GM21360 (cell line): ENCODE data around the gene LRRC32.
A peak's percentile ranks its signal among the peaks of the same experiment; 100 is the strongest.

Experiments used
- ATAC-seq: cut with Tn5 transposase; IDR thresholded peaks from one replicate; pipeline ENCODE4 v1.9.1; 2021; ENCODE audit warnings: mild to moderate bottlenecking, moderate library complexity; ENCODE audit not compliant: unreplicated experiment

Gene LRRC32

DNA sequence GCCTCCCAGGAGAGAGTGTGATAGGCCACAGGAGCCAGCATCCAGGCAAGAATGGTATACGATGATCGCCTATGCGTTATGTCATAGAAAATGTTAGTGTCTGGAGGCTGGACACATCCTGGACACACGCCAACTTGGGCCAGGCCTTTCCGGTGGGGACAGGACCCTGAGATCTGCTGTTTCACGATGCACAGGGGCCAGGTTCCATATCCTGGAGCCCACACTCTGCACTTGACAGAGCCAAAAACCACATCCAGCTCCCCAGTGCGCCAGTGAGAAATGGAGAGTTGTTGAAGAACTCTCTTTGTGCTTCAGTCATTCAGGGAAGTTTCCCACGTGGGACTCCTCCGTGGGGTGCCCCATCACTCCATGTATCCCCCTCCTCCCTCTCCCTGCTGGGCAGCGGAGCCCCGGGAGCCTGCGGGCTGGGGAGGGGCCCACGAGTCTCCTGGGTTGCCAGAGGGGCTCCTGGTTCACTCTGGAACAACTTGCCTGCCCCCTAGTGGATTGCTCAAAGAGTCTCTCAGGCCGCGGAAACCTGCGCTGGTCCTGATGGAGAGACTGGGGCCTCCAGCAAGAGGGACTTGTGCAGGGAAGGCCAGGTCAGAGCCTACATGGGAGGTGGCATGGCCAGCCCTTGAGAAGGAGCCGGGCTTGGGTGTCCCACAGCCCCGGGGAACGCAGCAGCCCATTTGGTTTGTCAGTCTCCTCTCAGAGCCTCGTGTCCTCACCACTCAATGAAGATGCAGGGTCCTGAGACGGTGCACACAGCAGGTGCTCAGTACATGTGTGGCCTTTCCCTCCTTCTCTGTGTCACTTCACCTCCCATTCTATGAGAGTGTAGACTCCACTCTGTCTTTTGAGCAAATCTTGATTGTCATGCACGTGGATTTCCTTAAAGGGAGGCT is 10.2 kb upstream of the LRRC32 start:
- ATAC-seq = no peak

DNA sequence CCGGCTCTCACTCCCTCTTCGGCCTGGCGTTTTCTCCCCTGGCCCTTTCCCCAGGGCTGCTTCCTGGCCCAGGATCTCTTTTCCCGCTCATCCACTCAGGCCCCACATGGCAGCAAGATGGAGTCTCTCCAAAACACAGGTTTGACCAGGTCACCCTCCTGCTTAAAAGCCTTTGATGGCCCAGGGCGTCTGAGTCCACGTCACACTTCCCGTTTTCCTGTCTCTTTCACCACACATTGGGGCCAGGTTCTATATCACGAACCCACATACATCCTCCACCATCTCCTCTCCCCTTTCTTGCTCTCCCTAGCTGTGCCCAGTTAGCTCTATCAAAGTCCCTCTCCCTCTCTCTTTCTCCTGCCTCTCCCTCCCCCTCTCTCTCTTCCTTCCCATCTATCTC is 7.8 kb upstream of the LRRC32 start:
- ATAC-seq = no peak

- ATAC-seq = no peak
These were observed 6.9 kb upstream of the LRRC32 start for GRCh38 chr11:76677458-76677765.

- no peak for ATAC-seq
These were observed 6.3 kb upstream of the LRRC32 start for GRCh38 chr11:76676636-76677457.

GRCh38 chr11:76674517-76675400 is 4.2 kb upstream of the LRRC32 start:
- peak; percentile 43 for ATAC-seq

DNA sequence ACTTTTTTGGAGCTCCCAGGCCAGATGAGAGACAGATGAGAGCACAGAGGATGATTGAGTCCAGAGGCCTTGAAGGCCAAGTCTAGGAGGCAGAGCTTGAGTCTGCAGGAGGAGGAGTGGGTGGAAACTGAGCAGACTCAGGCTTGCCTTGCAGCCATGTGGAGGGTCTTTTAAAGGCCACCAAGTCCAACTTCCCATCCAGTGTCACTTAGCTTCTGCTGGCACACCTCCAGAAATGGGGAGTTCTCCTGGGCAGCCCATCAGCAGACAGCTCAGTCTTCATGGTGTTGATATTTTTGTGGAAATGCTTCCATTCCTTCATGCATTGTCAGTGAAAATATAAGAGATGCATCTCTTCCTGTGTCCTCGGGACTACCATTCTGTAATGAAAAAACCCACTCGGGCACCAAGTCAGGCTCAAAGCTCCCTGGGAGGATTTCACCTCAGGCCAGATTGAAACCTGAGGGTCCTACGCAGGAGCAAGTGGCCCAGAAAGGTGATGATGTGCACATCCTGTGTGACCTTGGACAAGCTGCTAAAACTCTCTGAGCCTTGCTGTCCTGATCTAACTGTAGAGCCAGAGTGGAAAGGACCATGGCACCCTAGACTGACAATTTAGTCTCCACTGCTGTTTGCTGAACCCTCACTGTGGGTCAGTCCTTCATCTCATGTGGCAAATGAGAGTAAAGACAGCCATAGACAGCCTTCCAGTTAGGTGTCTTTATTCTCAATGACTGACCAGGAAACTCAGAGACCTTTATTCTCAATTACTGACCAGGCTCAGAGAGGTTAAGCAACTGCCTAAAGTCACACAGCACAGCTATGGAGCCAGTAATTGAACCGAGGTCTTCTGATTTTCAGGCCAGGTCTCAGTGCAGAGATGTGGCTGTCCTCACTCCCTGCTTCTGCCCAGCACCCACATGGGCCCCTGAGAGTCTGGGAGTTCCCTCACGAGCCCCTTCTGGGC is 2.9 kb upstream of the LRRC32 start:
- peak; percentile 3 for ATAC-seq

DNA sequence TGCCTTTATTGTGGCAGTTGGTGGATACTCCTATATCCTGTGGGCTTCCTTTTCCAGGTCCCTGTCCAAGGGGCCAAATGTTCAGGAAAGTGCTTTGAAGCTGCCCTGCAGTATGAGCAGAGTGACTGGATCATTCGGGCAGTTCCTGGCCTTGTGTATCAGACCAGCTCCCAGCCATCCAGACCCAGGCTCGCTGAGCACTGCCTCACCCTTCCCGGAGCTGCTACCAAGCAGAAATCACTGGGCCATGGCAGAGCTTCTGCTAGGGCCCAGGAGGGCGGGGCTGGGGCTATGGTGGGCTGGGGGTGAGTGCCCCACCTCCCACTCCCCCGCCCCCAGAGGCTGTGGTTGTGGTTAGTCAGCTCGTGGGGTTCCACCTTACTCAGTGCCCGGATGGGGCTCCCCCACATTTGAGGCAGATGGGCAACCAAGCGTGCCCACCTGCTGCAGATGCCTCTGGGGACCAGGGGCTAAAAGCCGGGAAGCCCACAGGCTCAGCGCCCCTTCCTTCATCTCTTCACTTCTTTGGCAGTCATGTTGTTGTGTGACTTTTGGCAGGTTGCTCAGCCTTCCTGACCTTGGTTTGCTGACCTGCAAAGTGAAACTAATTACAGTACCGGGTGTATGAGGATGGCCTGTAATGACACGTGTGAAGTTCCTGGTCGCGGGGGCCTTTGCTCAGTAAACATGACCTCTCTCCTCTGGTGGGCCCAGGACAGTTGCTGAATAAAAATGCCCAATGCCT is 2.1 kb upstream of the LRRC32 start:
- peak; percentile 53 for ATAC-seq

GRCh38 chr11:76671626-76672309 is 1.2 kb upstream of the LRRC32 start:
- no peak for ATAC-seq

DNA sequence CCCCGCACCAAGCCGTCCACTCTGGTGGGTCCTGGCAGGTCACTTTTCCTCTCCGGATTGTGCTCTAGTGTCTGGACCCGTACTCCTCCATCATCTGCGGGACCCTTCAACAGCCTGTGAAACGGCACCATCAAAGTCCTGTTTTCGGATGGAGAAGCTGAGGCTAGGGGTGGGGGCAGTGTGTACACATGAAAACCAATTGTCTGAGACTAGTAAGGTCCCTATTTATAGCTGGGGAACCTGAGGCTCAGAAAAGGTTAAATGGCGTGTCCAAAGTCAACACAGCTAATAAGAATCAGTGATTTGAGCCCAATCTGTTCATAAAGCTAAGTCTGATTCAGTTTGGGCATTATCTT is 668 bp upstream of the LRRC32 start:
- no peak for ATAC-seq

DNA sequence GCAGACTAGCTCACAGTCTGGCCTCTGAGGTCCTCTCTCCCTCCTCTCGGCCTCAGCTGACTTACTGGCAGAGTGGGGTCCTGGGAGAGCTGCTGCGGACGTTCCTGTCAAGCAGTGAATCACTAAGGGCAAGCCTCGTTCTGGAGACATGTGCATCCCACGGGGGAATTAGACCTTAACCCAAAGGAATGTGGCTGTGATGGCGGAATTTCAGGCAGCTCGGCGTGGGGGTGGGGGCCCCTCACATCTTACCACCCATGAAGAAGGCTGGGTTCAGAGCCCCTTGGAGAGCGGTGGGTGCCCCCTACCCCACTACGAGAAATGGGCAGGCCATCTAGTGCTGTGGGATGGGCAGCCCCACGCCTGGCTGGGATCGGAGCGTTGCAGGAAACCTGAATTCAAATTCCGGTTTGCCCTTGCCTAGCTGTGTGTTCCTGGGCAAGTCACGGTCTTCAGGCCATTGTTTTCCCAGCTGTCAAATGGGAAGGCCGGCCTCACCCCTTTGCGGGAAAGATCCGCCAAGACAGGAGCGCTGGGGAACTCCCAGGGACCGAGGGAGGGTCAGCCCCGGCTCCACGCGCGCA is 554 bp downstream of the LRRC32 start:
- no peak for ATAC-seq

DNA sequence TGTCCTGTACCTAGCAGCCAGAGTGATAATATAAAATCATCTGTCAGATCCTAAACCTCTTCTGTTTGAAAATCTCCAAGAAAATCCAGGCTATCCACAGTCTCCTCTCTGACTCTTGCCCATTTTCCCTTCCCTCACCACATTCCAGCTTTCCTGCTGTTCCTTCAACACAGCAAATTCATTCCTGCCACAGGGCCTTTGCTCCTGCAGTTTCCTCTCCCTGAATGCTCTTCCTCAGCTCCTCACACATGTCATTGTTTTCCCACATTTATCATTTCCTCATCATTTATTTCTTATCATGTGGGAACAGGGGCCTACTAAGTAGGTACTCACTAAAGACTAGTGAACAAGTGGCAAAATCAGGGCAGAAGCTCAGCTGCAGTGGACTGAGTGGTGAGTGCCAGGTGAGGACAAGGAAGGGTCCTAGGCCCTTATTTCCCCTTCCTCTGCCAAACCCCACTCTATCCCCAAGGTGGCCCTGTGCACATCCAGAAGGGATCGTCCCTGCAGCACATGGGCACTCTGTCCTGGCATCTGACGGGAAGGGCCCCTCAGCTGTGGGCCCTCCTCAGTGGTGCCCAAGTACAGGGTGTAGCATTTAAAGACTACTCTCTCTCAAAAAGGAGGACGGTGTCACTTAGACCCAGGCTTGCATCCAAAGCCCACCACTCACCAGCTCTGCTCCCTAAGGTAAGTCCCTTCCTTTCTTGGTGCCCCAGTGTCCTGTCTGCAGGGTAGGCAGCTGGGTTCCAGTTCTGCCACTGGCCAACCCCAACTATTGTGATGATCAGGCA is 2.0 kb downstream of the LRRC32 start:
- no peak for ATAC-seq

DNA sequence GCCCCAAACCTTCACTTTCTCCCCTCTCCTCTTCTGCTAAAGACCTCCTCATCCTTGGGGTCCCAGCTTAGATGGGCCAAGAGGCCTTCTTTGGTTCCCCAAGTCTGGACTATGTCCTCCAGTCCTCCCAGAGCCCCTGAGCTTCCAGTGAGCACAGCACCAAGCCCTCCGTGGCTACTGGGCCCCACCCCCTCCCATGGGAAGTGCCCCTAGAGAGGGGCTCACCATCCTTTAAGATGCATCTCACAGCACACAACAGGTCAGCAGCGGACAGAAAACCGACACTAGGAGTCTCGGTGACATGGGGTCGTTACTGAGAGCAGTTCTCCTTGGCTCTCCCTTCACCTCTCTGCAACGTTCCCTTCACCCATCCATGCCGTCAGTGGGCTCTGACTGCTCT is 2.7 kb downstream of the LRRC32 start:
- no peak for ATAC-seq

DNA sequence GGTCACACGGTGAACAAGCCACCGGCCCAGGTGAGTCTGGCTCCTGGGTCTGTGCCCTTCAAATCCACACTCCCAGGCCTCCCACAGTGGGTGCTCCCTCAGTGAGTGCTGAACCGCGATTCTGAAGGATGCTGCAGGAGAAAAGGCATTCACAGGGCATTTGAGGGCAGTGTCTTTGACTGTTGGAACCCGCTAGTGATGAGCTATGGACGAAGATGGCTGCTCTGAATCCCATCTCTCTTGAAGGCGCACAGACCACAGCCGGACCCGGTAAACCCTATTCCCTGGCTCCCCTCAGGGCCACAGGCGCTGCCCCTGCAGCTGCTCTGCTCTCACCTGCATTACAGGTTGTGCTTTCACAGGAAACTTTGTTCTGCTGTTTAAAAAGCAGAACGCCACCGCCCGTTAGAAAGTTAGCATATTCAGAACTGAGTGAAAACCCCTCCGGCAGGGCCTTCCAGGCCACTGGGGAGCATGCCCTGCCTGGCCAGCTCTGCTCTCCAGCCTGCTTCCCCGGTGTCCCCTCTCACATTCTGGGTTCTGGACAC is 3.2 kb downstream of the LRRC32 start:
- no peak for ATAC-seq

DNA sequence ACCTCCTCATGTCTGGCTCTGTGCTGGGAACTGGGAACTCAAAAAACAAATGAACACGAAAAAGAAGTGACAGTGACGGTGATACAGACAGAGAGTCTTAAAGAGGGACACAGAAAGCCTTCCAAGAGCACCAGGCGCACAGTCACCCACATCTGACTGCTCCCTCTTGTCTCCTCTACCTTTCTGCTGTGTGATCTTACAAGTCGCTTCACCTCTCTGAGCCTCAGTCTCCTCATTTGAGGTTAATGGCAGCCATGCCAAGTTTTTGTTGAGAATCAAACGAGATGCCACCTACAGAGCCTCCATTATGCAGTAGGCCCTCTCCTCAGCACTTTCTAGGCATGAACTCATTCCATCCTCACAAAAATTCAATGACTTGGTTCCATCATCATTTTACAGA is 3.7 kb downstream of the LRRC32 start:
- no peak for ATAC-seq

DNA sequence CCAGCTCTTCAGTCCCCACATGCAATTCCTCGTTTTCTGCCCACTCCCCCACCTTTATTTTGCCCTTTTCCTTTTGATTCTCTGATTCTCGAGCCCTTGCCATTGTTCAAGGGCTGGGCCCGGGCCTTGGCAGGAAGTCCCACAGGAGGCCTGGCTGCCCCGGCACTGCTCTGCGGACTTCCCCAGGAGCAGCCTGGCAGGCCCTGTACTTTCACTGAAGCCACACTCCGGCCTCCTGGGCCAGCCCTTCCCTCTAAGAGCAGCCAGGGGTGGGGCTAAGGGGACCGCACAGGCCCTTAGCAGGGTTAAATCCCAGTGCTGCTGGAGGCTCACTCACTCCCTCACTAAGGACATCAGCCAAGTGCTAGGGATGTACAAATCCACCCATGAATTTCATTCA is 4.1 kb downstream of the LRRC32 start:
- no peak for ATAC-seq

GRCh38 chr11:76665921-76666351 is 4.6 kb downstream of the LRRC32 start:
- ATAC-seq = no peak

- no peak for ATAC-seq
These were observed 5.4 kb downstream of the LRRC32 start for GRCh38 chr11:76665172-76665571.
